Neural progenitor cell (in vitro differentiated cells): ENCODE results near the gene SRRM1. TPM values are rescaled to one million over a fixed set of nuclear protein-coding genes. Genes with fewer than 3 reads are reported as not detected.

Experiments used
- DNase-seq: peaks from one replicate; pipeline ENCODE4 v3.0.0-alpha.2; 2016; ENCODE audit warnings: low spot score
- H2AFZ ChIP-seq: fragments of 200-600 bp; sonication (generic); replicated peaks from 2 replicates; pipeline ENCODE4 v1.6.1; 2016; ENCODE audit warnings: antibody characterized with exemption
- H3F3A ChIP-seq: fragments of 200-600 bp; sonication (generic); 2 replicates; pipeline ENCODE4 v1.6.1; 2016; ENCODE audit warnings: antibody characterized with exemption, low read depth
- H3K27ac ChIP-seq: fragments of 200-600 bp; sonication (generic); 2 replicates; pipeline ENCODE4 v1.5.1; 2016; ENCODE audit warnings: mild to moderate bottlenecking
- H3K27me3 ChIP-seq: fragments of 200-600 bp; sonication (generic); 2 replicates; pipeline ENCODE4 v1.6.1; 2016; ENCODE audit warnings: mild to moderate bottlenecking, moderate library complexity
- H3K36me3 ChIP-seq: fragments of 200-600 bp; sonication (generic); 2 replicates; pipeline ENCODE4 v1.5.1; 2016
- H3K4me1 ChIP-seq: fragments of 200-600 bp; sonication (generic); 2 replicates; pipeline ENCODE4 v1.6.1; 2016; ENCODE audit warnings: mixed run types
- H3K4me2 ChIP-seq: fragments of 200-600 bp; sonication (generic); 2 replicates; pipeline ENCODE4 v1.6.1; 2016
- H3K4me3 ChIP-seq: fragments of 200-600 bp; sonication (generic); 2 replicates; pipeline ENCODE4 v1.5.1; 2016
- H3K79me2 ChIP-seq: fragments of 200-600 bp; sonication (generic); 2 replicates; pipeline ENCODE4 v1.6.1; 2016; ENCODE audit warnings: low read depth
- H3K9ac ChIP-seq: fragments of 200-600 bp; sonication (generic); 2 replicates; pipeline ENCODE4 v1.6.1; 2016
- H3K9me3 ChIP-seq: fragments of 200-600 bp; sonication (generic); 2 replicates; pipeline ENCODE4 v1.5.1; 2016; ENCODE audit warnings: low read depth
- H4K20me1 ChIP-seq: fragments of 200-600 bp; sonication (generic); 2 replicates; pipeline ENCODE4 v1.6.1; 2016; ENCODE audit warnings: low read depth
- H3K27ac Mint-ChIP-seq: 3 replicates; pipeline ENCODE4 v1.8.0; 2021; ENCODE audit warnings: mixed read lengths
- H3K27me3 Mint-ChIP-seq: 2 replicates; pipeline ENCODE4 v1.8.0; 2022; ENCODE audit warnings: low read depth, mild to moderate bottlenecking, inconsistent platforms, moderate library complexity, mixed read lengths; ENCODE audit not compliant: insufficient read depth
- H3K36me3 Mint-ChIP-seq: 3 replicates; pipeline ENCODE4 v1.8.0; 2021; ENCODE audit warnings: mixed read lengths
- H3K4me1 Mint-ChIP-seq: 3 replicates; pipeline ENCODE4 v1.8.0; 2021; ENCODE audit warnings: mixed read lengths
- H3K4me3 Mint-ChIP-seq: 3 replicates; pipeline ENCODE4 v1.8.0; 2021; ENCODE audit warnings: mild to moderate bottlenecking, moderate library complexity, mixed read lengths
- H3K9me3 Mint-ChIP-seq: 3 replicates; pipeline ENCODE4 v1.8.0; 2020; ENCODE audit warnings: mixed read lengths
- EZH2 ChIP-seq: fragments of 200-600 bp; sonication (generic); IDR thresholded peaks from 2 replicates; pipeline ENCODE4 v1.6.1; 2017; ENCODE audit warnings: antibody characterized with exemption, mild to moderate bottlenecking, moderate library complexity
- EZH2phosphoT487 ChIP-seq: fragments of 200-600 bp; sonication (generic); IDR thresholded peaks from 2 replicates; pipeline ENCODE4 v1.6.1; 2017; ENCODE audit warnings: antibody characterized with exemption
- total RNA-seq: library from RNA; depleted of rRNA; stranded (reverse); fragments of >200 nt; gene quantifications from 2 replicates; pipeline ENCODE4 v1.2.3, GENCODE V29; 2015; ENCODE audit warnings: low replicate concordance
- TF ChIP-seq, protein P1 (sequence below): fragments of 200-600 bp; sonication (generic); IDR thresholded peaks from 2 replicates; pipeline ENCODE4 v1.5.1; 2017; ENCODE audit warnings: antibody characterized with exemption, mild to moderate bottlenecking

Gene SRRM1
- total RNA-seq, 1 donor from 2014 or later, result 164 TPM

DNA sequence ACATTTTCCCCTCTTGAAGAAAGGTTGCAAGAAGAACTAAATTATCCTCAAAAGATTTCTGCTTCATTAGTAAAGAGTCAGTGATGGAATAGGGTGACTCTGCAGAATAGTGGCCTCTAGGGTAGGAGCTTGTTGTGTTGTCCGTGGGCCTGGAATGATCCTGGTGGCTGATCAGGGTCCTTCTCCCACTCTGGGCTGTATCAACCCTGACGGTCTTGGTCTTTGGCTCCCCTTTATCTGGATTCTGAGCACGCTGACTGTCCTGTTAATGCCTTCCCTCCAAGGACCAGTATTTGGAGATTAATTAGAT lies 36.9 kb upstream of the SRRM1 start:
- no peak overlapping the region for H3K4me3 Mint-ChIP-seq
- H3K27ac Mint-ChIP-seq, result no peak overlapping the region
- H2AFZ ChIP-seq, result no peak overlapping the region
- no peak overlapping the region for H3K9ac ChIP-seq
- no peak overlapping the region for H3K4me3 ChIP-seq
- H3K27ac ChIP-seq, result no peak overlapping the region
- H3K36me3 ChIP-seq, result no peaks in the 10 kb centered on the region
- H3K9me3 ChIP-seq, result no peaks in the 10 kb centered on the region
- no peaks in the 10 kb centered on the region for H3K79me2 ChIP-seq
- H3K27me3 ChIP-seq, result no peaks in the 10 kb centered on the region
- H3K27me3 Mint-ChIP-seq, result no peaks in the 10 kb centered on the region
- H4K20me1 ChIP-seq, result no peaks in the 10 kb centered on the region
- no peak for TF ChIP-seq EZH2phosphoT487
- TF ChIP-seq EZH2, result no peak
- TF ChIP-seq, protein P1, sequence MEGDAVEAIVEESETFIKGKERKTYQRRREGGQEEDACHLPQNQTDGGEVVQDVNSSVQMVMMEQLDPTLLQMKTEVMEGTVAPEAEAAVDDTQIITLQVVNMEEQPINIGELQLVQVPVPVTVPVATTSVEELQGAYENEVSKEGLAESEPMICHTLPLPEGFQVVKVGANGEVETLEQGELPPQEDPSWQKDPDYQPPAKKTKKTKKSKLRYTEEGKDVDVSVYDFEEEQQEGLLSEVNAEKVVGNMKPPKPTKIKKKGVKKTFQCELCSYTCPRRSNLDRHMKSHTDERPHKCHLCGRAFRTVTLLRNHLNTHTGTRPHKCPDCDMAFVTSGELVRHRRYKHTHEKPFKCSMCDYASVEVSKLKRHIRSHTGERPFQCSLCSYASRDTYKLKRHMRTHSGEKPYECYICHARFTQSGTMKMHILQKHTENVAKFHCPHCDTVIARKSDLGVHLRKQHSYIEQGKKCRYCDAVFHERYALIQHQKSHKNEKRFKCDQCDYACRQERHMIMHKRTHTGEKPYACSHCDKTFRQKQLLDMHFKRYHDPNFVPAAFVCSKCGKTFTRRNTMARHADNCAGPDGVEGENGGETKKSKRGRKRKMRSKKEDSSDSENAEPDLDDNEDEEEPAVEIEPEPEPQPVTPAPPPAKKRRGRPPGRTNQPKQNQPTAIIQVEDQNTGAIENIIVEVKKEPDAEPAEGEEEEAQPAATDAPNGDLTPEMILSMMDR, result no peak
- no peak overlapping the region for H3K4me2 ChIP-seq
- H3K36me3 Mint-ChIP-seq, result no peaks in the 10 kb centered on the region
- no peaks in the 10 kb centered on the region for H3K9me3 Mint-ChIP-seq
- no peak for DNase-seq
- H3F3A ChIP-seq, result no peaks in the 10 kb centered on the region
- H3K4me1 ChIP-seq, result no peaks in the 10 kb centered on the region
- no peaks in the 10 kb centered on the region for H3K4me1 Mint-ChIP-seq

DNA sequence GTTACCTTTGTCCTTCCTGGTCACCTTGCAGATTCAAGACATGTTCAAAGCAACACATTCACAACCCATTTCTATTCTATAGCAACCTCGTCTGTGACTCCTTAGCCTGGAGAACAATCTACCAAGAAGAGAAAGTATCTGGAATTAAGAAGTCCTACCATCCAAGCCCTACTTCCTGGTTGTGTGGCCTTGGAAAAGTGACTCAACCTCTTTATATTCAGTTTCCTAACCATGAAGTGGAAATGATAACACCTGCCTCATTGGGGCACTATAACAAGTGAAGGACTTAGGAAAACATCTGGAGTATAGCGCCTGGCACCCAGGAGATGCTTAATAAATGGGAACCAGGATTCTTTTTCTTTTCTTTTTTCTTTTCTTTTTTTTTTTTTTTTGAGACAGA lies 36.5 kb upstream of the SRRM1 start:
- H3K4me1 ChIP-seq, result no peaks in the 10 kb centered on the region
- no peak overlapping the region for H3K27ac ChIP-seq
- no peaks in the 10 kb centered on the region for H3K9me3 ChIP-seq
- Mint-ChIP-seq H3K9me3 (no peaks in the 10 kb centered on the region), H3K4me3 (no peak overlapping the region), H3K36me3 (no peaks in the 10 kb centered on the region), H3K4me1 (no peaks in the 10 kb centered on the region), H3K27me3 (no peaks in the 10 kb centered on the region), H3K27ac (no peak overlapping the region)
- H3K79me2 ChIP-seq, result no peaks in the 10 kb centered on the region
- H3K4me2 ChIP-seq, result no peak overlapping the region
- H4K20me1 ChIP-seq, result no peaks in the 10 kb centered on the region
- no peaks in the 10 kb centered on the region for H3F3A ChIP-seq
- H3K27me3 ChIP-seq, result no peaks in the 10 kb centered on the region
- H3K9ac ChIP-seq, result no peak overlapping the region
- no peak overlapping the region for H2AFZ ChIP-seq
- no peak overlapping the region for H3K4me3 ChIP-seq
- H3K36me3 ChIP-seq, result no peaks in the 10 kb centered on the region
- TF ChIP-seq EZH2 (no peak), EZH2phosphoT487 (no peak)
- TF ChIP-seq, protein P1, result no peak
- no peak for DNase-seq

DNA sequence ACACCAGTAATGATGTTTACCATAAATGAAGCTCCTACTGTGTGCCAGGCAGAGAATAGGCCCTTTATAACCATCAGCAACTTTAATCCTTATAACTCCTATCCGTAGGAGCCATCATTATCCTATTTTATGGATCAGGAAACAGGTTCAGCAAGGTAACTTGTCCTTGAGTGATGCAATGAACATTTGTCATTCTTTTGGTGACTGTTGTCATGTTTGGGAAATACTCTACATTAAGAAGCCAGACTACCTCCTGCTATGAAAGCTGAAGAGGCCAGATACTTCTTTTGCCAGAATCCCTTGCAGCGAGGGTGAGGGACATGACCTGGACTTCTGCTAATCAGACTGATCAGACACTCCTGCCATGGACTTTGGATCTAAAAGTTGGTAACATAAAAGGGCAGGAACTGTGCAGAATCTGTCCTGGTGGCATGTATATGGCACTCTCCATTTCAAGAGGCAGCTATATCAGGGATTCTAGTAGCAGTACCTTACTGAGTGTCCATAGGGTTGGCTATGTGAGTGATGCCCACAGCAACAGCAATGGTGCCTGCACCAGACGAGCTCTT lies 33.1 kb upstream of the SRRM1 start:
- no peaks in the 10 kb centered on the region for H3F3A ChIP-seq
- H3K27ac ChIP-seq, result no peak overlapping the region
- H2AFZ ChIP-seq, result no peak overlapping the region
- no peaks in the 10 kb centered on the region for H4K20me1 ChIP-seq
- H3K27ac Mint-ChIP-seq, result no peak overlapping the region
- H3K4me2 ChIP-seq, result no peak overlapping the region
- H3K9me3 Mint-ChIP-seq, result no peaks in the 10 kb centered on the region
- no peaks in the 10 kb centered on the region for H3K4me1 Mint-ChIP-seq
- H3K9me3 ChIP-seq, result no peaks in the 10 kb centered on the region
- H3K4me3 ChIP-seq, result no peak overlapping the region
- no peaks in the 10 kb centered on the region for H3K79me2 ChIP-seq
- no peak for DNase-seq
- H3K4me1 ChIP-seq, result no peaks in the 10 kb centered on the region
- H3K36me3 Mint-ChIP-seq, result no peaks in the 10 kb centered on the region
- no peaks in the 10 kb centered on the region for H3K36me3 ChIP-seq
- H3K9ac ChIP-seq, result no peak overlapping the region
- H3K4me3 Mint-ChIP-seq, result no peak overlapping the region
- no peaks in the 10 kb centered on the region for H3K27me3 Mint-ChIP-seq
- no peak for TF ChIP-seq EZH2phosphoT487
- TF ChIP-seq EZH2, result no peak
- TF ChIP-seq, protein P1, result no peak
- no peaks in the 10 kb centered on the region for H3K27me3 ChIP-seq
